Progenitor cell of endocrine pancreas (in vitro differentiated cells): ENCODE measurements around the gene LCE3B. TPM values are rescaled to one million over a fixed set of nuclear protein-coding genes. Genes with fewer than 3 reads are reported as not detected.

Experiments used
- DNase-seq: peaks from one replicate; pipeline ENCODE4 v3.0.0; 2021; ENCODE audit warnings: low spot score; ENCODE audit not compliant: unreplicated experiment
- H3K27ac Mint-ChIP-seq: 2 replicates; pipeline ENCODE4 v1.8.0; 2021; ENCODE audit warnings: mild to moderate bottlenecking, moderate library complexity, mixed read lengths
- H3K27me3 Mint-ChIP-seq: 2 replicates; pipeline ENCODE4 v1.8.0; 2021; ENCODE audit warnings: mixed read lengths
- H3K36me3 Mint-ChIP-seq: 2 replicates; pipeline ENCODE4 v1.8.0; 2022; ENCODE audit warnings: mixed read lengths; ENCODE audit not compliant: insufficient read depth
- H3K4me1 Mint-ChIP-seq: 2 replicates; pipeline ENCODE4 v1.8.0; 2021; ENCODE audit warnings: low read depth, mixed read lengths
- H3K4me3 Mint-ChIP-seq: 2 replicates; pipeline ENCODE4 v1.8.0; 2021; ENCODE audit warnings: low read depth, mild to moderate bottlenecking, moderate library complexity, mixed read lengths
- H3K9me3 Mint-ChIP-seq: 2 replicates; pipeline ENCODE4 v1.8.0; 2021; ENCODE audit warnings: low read depth, mixed read lengths
- CTCF ChIP-seq: fragments of 200-600 bp; sonication (generic); IDR thresholded peaks from one replicate; pipeline ENCODE4 v1.5.0; 2021; ENCODE audit warnings: antibody characterized with exemption, mild to moderate bottlenecking; ENCODE audit not compliant: unreplicated experiment
- total RNA-seq: library from RNA; stranded (reverse); gene quantifications from 2 replicates; pipeline ENCODE4 v1.2.1, GENCODE V29; 2021

The LCE3B gene
- total RNA-seq, 1 donor from 2014 or later = not detected

- peaks cover 50% of the 10 kb centered on the region for H3K9me3 Mint-ChIP-seq
- peaks cover 1% of the 10 kb centered on the region for H3K36me3 Mint-ChIP-seq
Measured at GRCh38 chr1:152656459-152656858, 42.8 kb downstream of the LCE3B start.

GRCh38 chr1:152657677-152658076, 44.1 kb downstream of the LCE3B start:
- Mint-ChIP-seq H3K36me3 (peaks cover 1% of the 10 kb centered on the region), H3K4me1 (no peaks in the 10 kb centered on the region), H3K4me3 (no peak overlapping the region), H3K9me3 (peaks cover 52% of the 10 kb centered on the region), H3K27me3 (no peaks in the 10 kb centered on the region), H3K27ac (no peak overlapping the region)
- no peak for TF ChIP-seq CTCF
- no peak for DNase-seq

More at GRCh38 chr1:152656459-152656858, 42.8 kb downstream of the LCE3B start:
- Mint-ChIP-seq H3K27me3 (no peaks in the 10 kb centered on the region), H3K4me3 (no peak overlapping the region), H3K27ac (no peak overlapping the region), H3K4me1 (no peaks in the 10 kb centered on the region)
- TF ChIP-seq CTCF = no peak
- DNase-seq = no peak

GRCh38 chr1:152658649-152659048, 45.0 kb downstream of the LCE3B start:
- no peaks in the 10 kb centered on the region for H3K4me1 Mint-ChIP-seq
- peaks cover 50% of the 10 kb centered on the region for H3K9me3 Mint-ChIP-seq
- TF ChIP-seq CTCF = no peak
- DNase-seq = no peak
- no peaks in the 10 kb centered on the region for H3K27me3 Mint-ChIP-seq
- no peak overlapping the region for H3K27ac Mint-ChIP-seq
- H3K36me3 Mint-ChIP-seq = peaks cover 1% of the 10 kb centered on the region
- no peak overlapping the region for H3K4me3 Mint-ChIP-seq

GRCh38 chr1:152663098-152663497, 49.5 kb downstream of the LCE3B start, which contains the start of gene LCE2D:
Gene LCE2D, plus strand, starts transcription at chr1:152663380. Its CDS starts 726 bp downstream, at chr1:152664106.
- no peak for TF ChIP-seq CTCF
- Mint-ChIP-seq H3K4me3 (no peak within 1 kb of the TSS), H3K4me1 (no peaks in the 10 kb centered on the region), H3K27me3 (no peaks in the 10 kb centered on the region), H3K27ac (no peak within 1 kb of the TSS), H3K36me3 (no peaks in the 10 kb centered on the region), H3K9me3 (peaks cover 58% of the 10 kb centered on the region)
- DNase-seq = no peak

Other genes with a start within 250 kb of the LCE3B start
- not detected in 2 replicates for gene CRNN, start 199.5 kb upstream of the LCE3B start, total RNA-seq
- not detected in 2 replicates for gene LCE5A, start 103.0 kb upstream of the LCE3B start, total RNA-seq
- gene CRCT1, start 99.3 kb upstream of the LCE3B start, total RNA-seq = not detected in 2 replicates
- not detected in 2 replicates for gene LCE3E, start 47.0 kb upstream of the LCE3B start, total RNA-seq
- not detected in 2 replicates for gene LCE3D, start 33.3 kb upstream of the LCE3B start, total RNA-seq
- not detected in 2 replicates for gene LCE3C, start 13.6 kb upstream of the LCE3B start, total RNA-seq
- gene LCE3A, start 9.3 kb downstream of the LCE3B start, total RNA-seq = not detected in 2 replicates
- not detected in 2 replicates for gene LCE2D, start 49.6 kb downstream of the LCE3B start, total RNA-seq
- gene LCE2C, start 61.5 kb downstream of the LCE3B start, total RNA-seq = not detected in 2 replicates
- not detected in 2 replicates for gene LCE2B, start 72.3 kb downstream of the LCE3B start, total RNA-seq
- gene LCE2A, start 84.5 kb downstream of the LCE3B start, total RNA-seq = not detected in 2 replicates
- not detected in 2 replicates for gene LCE4A, start 94.3 kb downstream of the LCE3B start, total RNA-seq
- not detected in 2 replicates for gene KPRP, start 144.2 kb downstream of the LCE3B start, total RNA-seq
- not detected in 2 replicates for gene LCE1F, start 161.3 kb downstream of the LCE3B start, total RNA-seq
- gene LCE1E, start 172.4 kb downstream of the LCE3B start, total RNA-seq = not detected in 2 replicates
- gene LCE1D, start 182.9 kb downstream of the LCE3B start, total RNA-seq = not detected in 2 replicates
- not detected in 2 replicates for gene LCE1C, start 192.8 kb downstream of the LCE3B start, total RNA-seq
- gene LCE1B, start 198.2 kb downstream of the LCE3B start, total RNA-seq = not detected in 2 replicates
- not detected in 2 replicates for gene LCE1A, start 213.7 kb downstream of the LCE3B start, total RNA-seq
- gene LCE6A, start 229.0 kb downstream of the LCE3B start, total RNA-seq = not detected in 2 replicates
- gene LCE7A, start 246.2 kb downstream of the LCE3B start, total RNA-seq = not detected in 2 replicates